ENCODE data around the gene ABCA4.

Gene ABCA4

GRCh38 chr1:94050675-94051074 lies 70.3 kb downstream of the ABCA4 start:
- no peak for DNase-seq (ENCODE audit: low read depth)

GRCh38 chr1:94050254-94050653 lies 70.7 kb downstream of the ABCA4 start:
- no peak for DNase-seq (ENCODE audit: low read depth)

GRCh38 chr1:94049791-94050190 lies 71.2 kb downstream of the ABCA4 start:
- no peak for DNase-seq (ENCODE audit: low read depth)

GRCh38 chr1:94048413-94049164 lies 72.4 kb downstream of the ABCA4 start:
- no peak for DNase-seq (ENCODE audit: low read depth)

- no peak for DNase-seq (ENCODE audit: low read depth)
Measured at GRCh38 chr1:94047949-94048348, 73.0 kb downstream of the ABCA4 start.

GRCh38 chr1:94045465-94046056 lies 75.4 kb downstream of the ABCA4 start:
- peak; percentile 95 for DNase-seq (ENCODE audit: low read depth)

GRCh38 chr1:94044891-94045290 lies 76.1 kb downstream of the ABCA4 start:
- DNase-seq (ENCODE audit: low read depth): no peak

- DNase-seq (ENCODE audit: low read depth): no peak
Measured at GRCh38 chr1:94044290-94044790, 76.6 kb downstream of the ABCA4 start.

GRCh38 chr1:94043738-94044289 lies 77.1 kb downstream of the ABCA4 start:
- DNase-seq (ENCODE audit: low read depth): no peak

- DNase-seq (ENCODE audit: low read depth): no peak
Measured at GRCh38 chr1:94042388-94042787, 78.6 kb downstream of the ABCA4 start.

GRCh38 chr1:94039871-94040569 lies 80.9 kb downstream of the ABCA4 start:
- DNase-seq (ENCODE audit: low read depth): no peak

GRCh38 chr1:94039514-94039870 lies 81.5 kb downstream of the ABCA4 start:
- no peak for DNase-seq (ENCODE audit: low read depth)

- DNase-seq (ENCODE audit: low read depth): no peak
Measured at GRCh38 chr1:94038511-94038910, 82.4 kb downstream of the ABCA4 start.

- no peak for DNase-seq (ENCODE audit: low read depth)
Measured at GRCh38 chr1:94037392-94038229, 83.3 kb downstream of the ABCA4 start.

GRCh38 chr1:94036730-94037129 lies 84.2 kb downstream of the ABCA4 start:
- DNase-seq (ENCODE audit: low read depth): peak; percentile 51

- no peak for DNase-seq (ENCODE audit: low read depth)
Measured at GRCh38 chr1:94033849-94034248, 87.1 kb downstream of the ABCA4 start.

- no peak for DNase-seq (ENCODE audit: low read depth)
Measured at GRCh38 chr1:94032637-94033036, 88.3 kb downstream of the ABCA4 start.

GRCh38 chr1:94031591-94031990 lies 89.4 kb downstream of the ABCA4 start:
- no peak for DNase-seq (ENCODE audit: low read depth)

GRCh38 chr1:94031154-94031553 lies 89.8 kb downstream of the ABCA4 start:
- no peak for DNase-seq (ENCODE audit: low read depth)

GRCh38 chr1:94029130-94029993 lies 91.6 kb downstream of the ABCA4 start:
- DNase-seq (ENCODE audit: low read depth): no peak

Measured in non-pigmented ciliary epithelial cell (primary cell).